ENCODE results near the gene NOS1AP. TPM values are rescaled to one million over a fixed set of nuclear protein-coding genes. Genes with fewer than 3 reads are reported as not detected.
A peak's percentile ranks its signal among the peaks of the same experiment; 100 is the strongest.

NOS1AP gene
- total RNA-seq, 1 donor from 2014 or later, result 4.5 TPM

- peak; percentile 96 for TF ChIP-seq CTCF (IDR thresholded peaks at IDR 0.05)
- H3K27me3 Mint-ChIP-seq (ENCODE audit: low read depth), result no peaks in the 10 kb centered on the region
- no peak overlapping the region for H3K27ac Mint-ChIP-seq (ENCODE audit: unreplicated experiment)
- H3K4me1 Mint-ChIP-seq (ENCODE audit: low read depth), result peaks cover 5% of the 10 kb centered on the region
- H3K9me3 Mint-ChIP-seq (ENCODE audit: low read depth), result no peaks in the 10 kb centered on the region
- no peak for DNase-seq (ENCODE audit: low spot score)
- H3K4me3 Mint-ChIP-seq (ENCODE audit: unreplicated experiment), result no peak overlapping the region
- H3K36me3 Mint-ChIP-seq (ENCODE audit: low read depth), result no peaks in the 10 kb centered on the region
Measured at GRCh38 chr1:162056043-162056442, 13.4 kb upstream of the NOS1AP start.

- no peak overlapping the region for H3K27ac Mint-ChIP-seq (ENCODE audit: unreplicated experiment)
- no peak overlapping the region for H3K4me3 Mint-ChIP-seq (ENCODE audit: unreplicated experiment)
- no peaks in the 10 kb centered on the region for H3K9me3 Mint-ChIP-seq (ENCODE audit: low read depth)
- no peak for TF ChIP-seq CTCF (IDR thresholded peaks at IDR 0.05)
- no peaks in the 10 kb centered on the region for H3K27me3 Mint-ChIP-seq (ENCODE audit: low read depth)
- no peaks in the 10 kb centered on the region for H3K36me3 Mint-ChIP-seq (ENCODE audit: low read depth)
- no peak for DNase-seq (ENCODE audit: low spot score)
- H3K4me1 Mint-ChIP-seq (ENCODE audit: low read depth), result peaks cover 5% of the 10 kb centered on the region
Measured at GRCh38 chr1:162056579-162056978, 12.9 kb upstream of the NOS1AP start.

- DNase-seq (ENCODE audit: low spot score), result no peak
- peaks cover 14% of the 10 kb centered on the region for H3K4me1 Mint-ChIP-seq (ENCODE audit: low read depth)
- H3K9me3 Mint-ChIP-seq (ENCODE audit: low read depth), result no peaks in the 10 kb centered on the region
- H3K27ac Mint-ChIP-seq (ENCODE audit: unreplicated experiment), result no peak overlapping the region
- no peaks in the 10 kb centered on the region for H3K27me3 Mint-ChIP-seq (ENCODE audit: low read depth)
- H3K4me3 Mint-ChIP-seq (ENCODE audit: unreplicated experiment), result no peak overlapping the region
- TF ChIP-seq CTCF (IDR thresholded peaks at IDR 0.05), result no peak
- H3K36me3 Mint-ChIP-seq (ENCODE audit: low read depth), result no peaks in the 10 kb centered on the region
Measured at GRCh38 chr1:162059721-162060120, 9.8 kb upstream of the NOS1AP start.

- TF ChIP-seq CTCF (IDR thresholded peaks at IDR 0.05), result no peak
- Mint-ChIP-seq H3K36me3 (ENCODE audit: low read depth) (no peaks in the 10 kb centered on the region), H3K4me1 (ENCODE audit: low read depth) (peaks cover 9% of the 10 kb centered on the region), H3K4me3 (ENCODE audit: unreplicated experiment) (no peak overlapping the region), H3K27ac (ENCODE audit: unreplicated experiment) (no peak overlapping the region), H3K27me3 (ENCODE audit: low read depth) (no peaks in the 10 kb centered on the region), H3K9me3 (ENCODE audit: low read depth) (no peaks in the 10 kb centered on the region)
- no peak for DNase-seq (ENCODE audit: low spot score)
Measured at GRCh38 chr1:162060314-162060713, 9.2 kb upstream of the NOS1AP start.

- H3K4me1 Mint-ChIP-seq (ENCODE audit: low read depth), result peaks cover 9% of the 10 kb centered on the region
Measured at GRCh38 chr1:162062542-162063015, 6.9 kb upstream of the NOS1AP start.

More at GRCh38 chr1:162062542-162063015, 6.9 kb upstream of the NOS1AP start:
- no peak overlapping the region for H3K4me3 Mint-ChIP-seq (ENCODE audit: unreplicated experiment)
- H3K9me3 Mint-ChIP-seq (ENCODE audit: low read depth), result no peaks in the 10 kb centered on the region
- TF ChIP-seq CTCF (IDR thresholded peaks at IDR 0.05), result no peak
- no peak overlapping the region for H3K27ac Mint-ChIP-seq (ENCODE audit: unreplicated experiment)
- H3K27me3 Mint-ChIP-seq (ENCODE audit: low read depth), result no peaks in the 10 kb centered on the region
- no peaks in the 10 kb centered on the region for H3K36me3 Mint-ChIP-seq (ENCODE audit: low read depth)
- DNase-seq (ENCODE audit: low spot score), result no peak
